ENCODE results near the gene NANOS3. TPM values are rescaled to one million over a fixed set of nuclear protein-coding genes. Genes with fewer than 3 reads are reported as not detected.

The NANOS3 gene
- total and polyA plus RNA-seq, 10 of the 15 experiments (the other 5 are each of a cell fraction or from before 2014, with no cell fraction given): 0.31 to 1.7 (median 0.81) TPM

DNA sequence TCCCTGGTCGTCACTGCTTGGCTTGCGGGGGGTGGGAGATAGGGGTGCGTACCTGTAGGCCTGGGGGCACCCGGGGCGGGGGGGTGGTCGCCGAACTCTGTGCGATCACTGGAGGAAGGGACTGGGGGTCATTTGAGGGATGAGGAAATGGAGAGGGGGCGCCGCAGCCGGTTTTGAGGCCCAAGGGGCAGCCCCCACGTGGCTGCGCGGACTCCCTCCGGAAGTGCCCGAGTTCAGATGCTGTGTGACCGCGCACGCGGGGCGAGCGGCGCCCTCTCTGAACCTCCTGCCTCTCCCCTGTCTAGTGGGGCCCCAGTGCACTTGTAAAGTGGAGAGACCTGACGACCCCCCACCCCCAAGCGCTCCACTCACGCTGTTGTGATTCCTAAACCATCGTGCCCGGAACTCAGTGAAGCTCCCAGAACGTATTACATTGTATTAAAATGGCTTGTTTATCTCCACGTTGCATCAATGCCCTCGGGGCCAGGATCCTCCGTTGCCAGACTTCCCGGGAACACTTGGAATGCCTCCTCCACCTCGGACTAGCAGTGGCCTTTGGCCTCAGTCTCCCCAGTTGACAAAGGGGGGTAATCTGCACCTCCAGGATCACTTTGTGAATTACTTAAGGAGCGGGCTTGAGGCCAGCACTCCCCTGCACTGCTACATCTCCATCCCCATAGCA, 3.0 kb upstream of the NANOS3 start:
- Histone ChIP-seq H3K9ac (ENCODE audit: control insufficient read depth, insufficient read depth, low read length) (no peak overlapping the region), H3K36me3 (ENCODE audit: control insufficient read depth in 2 of 2, insufficient read depth in 2 of 2, low read length in 1 of 2) (no peaks in the 10 kb centered on the region), H3K79me2 (ENCODE audit: control insufficient read depth, insufficient read depth, low read length) (no peaks in the 10 kb centered on the region), H3K4me3 (no peak overlapping the region), H4K20me1 (ENCODE audit: control insufficient read depth, insufficient read depth) (no peaks in the 10 kb centered on the region), H3K4me1 (ENCODE audit: control insufficient read depth, insufficient read depth, low read length) (no peaks in the 10 kb centered on the region), H3K4me2 (ENCODE audit: control insufficient read depth, insufficient read depth) (no peak overlapping the region), H3K9me3 (replicated peaks; ENCODE audit: control insufficient read depth, insufficient read depth, low read length) (no peaks in the 10 kb centered on the region), H2AFZ (ENCODE audit: control insufficient read depth, low read depth, low read length) (no peak overlapping the region), H3K27me3 (replicated peaks in 1 of 2; ENCODE audit: control insufficient read depth in 2 of 2, insufficient read depth in 2 of 2, low read length in 1 of 2) (no peaks in the 10 kb centered on the region), H3K27ac (ENCODE audit: control insufficient read depth, insufficient read depth) (no peak overlapping the region)
- in situ Hi-C loops (cut with MboI) (no loop called here), intact Hi-C loops (cut with micrococcal nuclease; ENCODE audit: unreplicated experiment) (no loop called here)
- ChIA-PET POLR2A (interaction anchor here (0.6 kb wide), 1 partner anchor 15 kb away, joined by 3 read pairs; no protein-coding TSS in a partner anchor), CTCF (interaction anchor here (3.1 kb wide), 1 partner anchor 11 kb away, joined by 13 read pairs; no protein-coding TSS in a partner anchor), RAD21 (ENCODE audit: unreplicated experiment) (no interaction called here), SMC1A (ENCODE audit: uncharacterized antibody, unreplicated experiment) (no interaction called here)
- no peak for ATAC-seq
- TF ChIP-seq TARDBP (IDR thresholded peaks at IDR 0.05; ENCODE audit: borderline replicate concordance) (no peak), USF2 (IDR thresholded peaks at IDR 0.05; ENCODE audit: borderline replicate concordance, low read depth, low read length) (no peak), SREBF1 (IDR thresholded peaks at IDR 0.05; ENCODE audit: low read length) (no peak), SREBF2 (IDR thresholded peaks at IDR 0.05; ENCODE audit: low read length) (no peak), EZH2 (IDR thresholded peaks at IDR 0.05; ENCODE audit: borderline replicate concordance, control insufficient read depth, low read depth, low read length) (no peak), STAT3 (IDR thresholded peaks at IDR 0.05; ENCODE audit: low read depth, low read length) (no peak), HDGF (IDR thresholded peaks at IDR 0.05) (no peak)
- TF ChIP-seq, protein P1, sequence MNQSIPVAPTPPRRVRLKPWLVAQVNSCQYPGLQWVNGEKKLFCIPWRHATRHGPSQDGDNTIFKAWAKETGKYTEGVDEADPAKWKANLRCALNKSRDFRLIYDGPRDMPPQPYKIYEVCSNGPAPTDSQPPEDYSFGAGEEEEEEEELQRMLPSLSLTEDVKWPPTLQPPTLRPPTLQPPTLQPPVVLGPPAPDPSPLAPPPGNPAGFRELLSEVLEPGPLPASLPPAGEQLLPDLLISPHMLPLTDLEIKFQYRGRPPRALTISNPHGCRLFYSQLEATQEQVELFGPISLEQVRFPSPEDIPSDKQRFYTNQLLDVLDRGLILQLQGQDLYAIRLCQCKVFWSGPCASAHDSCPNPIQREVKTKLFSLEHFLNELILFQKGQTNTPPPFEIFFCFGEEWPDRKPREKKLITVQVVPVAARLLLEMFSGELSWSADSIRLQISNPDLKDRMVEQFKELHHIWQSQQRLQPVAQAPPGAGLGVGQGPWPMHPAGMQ (IDR thresholded peaks at IDR 0.05; ENCODE audit: borderline replicate concordance): no peak
- TF ChIP-seq, protein P2, sequence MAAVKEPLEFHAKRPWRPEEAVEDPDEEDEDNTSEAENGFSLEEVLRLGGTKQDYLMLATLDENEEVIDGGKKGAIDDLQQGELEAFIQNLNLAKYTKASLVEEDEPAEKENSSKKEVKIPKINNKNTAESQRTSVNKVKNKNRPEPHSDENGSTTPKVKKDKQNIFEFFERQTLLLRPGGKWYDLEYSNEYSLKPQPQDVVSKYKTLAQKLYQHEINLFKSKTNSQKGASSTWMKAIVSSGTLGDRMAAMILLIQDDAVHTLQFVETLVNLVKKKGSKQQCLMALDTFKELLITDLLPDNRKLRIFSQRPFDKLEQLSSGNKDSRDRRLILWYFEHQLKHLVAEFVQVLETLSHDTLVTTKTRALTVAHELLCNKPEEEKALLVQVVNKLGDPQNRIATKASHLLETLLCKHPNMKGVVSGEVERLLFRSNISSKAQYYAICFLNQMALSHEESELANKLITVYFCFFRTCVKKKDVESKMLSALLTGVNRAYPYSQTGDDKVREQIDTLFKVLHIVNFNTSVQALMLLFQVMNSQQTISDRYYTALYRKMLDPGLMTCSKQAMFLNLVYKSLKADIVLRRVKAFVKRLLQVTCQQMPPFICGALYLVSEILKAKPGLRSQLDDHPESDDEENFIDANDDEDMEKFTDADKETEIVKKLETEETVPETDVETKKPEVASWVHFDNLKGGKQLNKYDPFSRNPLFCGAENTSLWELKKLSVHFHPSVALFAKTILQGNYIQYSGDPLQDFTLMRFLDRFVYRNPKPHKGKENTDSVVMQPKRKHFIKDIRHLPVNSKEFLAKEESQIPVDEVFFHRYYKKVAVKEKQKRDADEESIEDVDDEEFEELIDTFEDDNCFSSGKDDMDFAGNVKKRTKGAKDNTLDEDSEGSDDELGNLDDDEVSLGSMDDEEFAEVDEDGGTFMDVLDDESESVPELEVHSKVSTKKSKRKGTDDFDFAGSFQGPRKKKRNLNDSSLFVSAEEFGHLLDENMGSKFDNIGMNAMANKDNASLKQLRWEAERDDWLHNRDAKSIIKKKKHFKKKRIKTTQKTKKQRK (IDR thresholded peaks at IDR 0.05; ENCODE audit: low read depth, low read length): no peak
- BruUV-seq (replicated peaks): no TSS peak
- no peak for DNase-seq (ENCODE audit: low read depth, low spot score)
- no peak for FAIRE-seq
- 77% methylated on average over 35 of the region's 35 CpGs for WGBS (ENCODE audit: insufficient coverage, insufficient replicate concordance, low lambda C conversion rate, missing lambda C conversion rate)
